SK-N-SH treated with all-trans-retinoic acid at 6 μM for 48 hours (cell line): ENCODE data around the gene MDC1.

ENCODE experiments used
- ATAC-seq: fragments of 200-7000 bp; cut with Tn5 transposase; 3 replicates; pipeline ENCODE4 v1.9.1; 2020; ENCODE audit warnings: mild to moderate bottlenecking, moderate library complexity
- ARNTL ChIP-seq: fragments of 450-650 bp; formaldehyde crosslinking; IDR thresholded peaks from 2 replicates; pipeline ENCODE4 v1.5.0; 2020; ENCODE audit warnings: low read depth, mild to moderate bottlenecking, moderate library complexity, borderline replicate concordance
- BACH2 ChIP-seq: fragments of 250-450 bp; sonication (Bioruptor Pico); IDR thresholded peaks from 2 replicates; pipeline ENCODE4 v1.9.0; 2021; ENCODE audit warnings: mild to moderate bottlenecking, borderline replicate concordance
- CREB5 ChIP-seq: fragments of 250-450 bp; sonication (Bioruptor Pico); IDR thresholded peaks from 2 replicates; pipeline ENCODE4 v1.5.1; 2020; ENCODE audit warnings: low read depth, mild to moderate bottlenecking, moderate library complexity
- CSDC2 ChIP-seq: fragments of 250-450 bp; sonication (Bioruptor Pico); IDR thresholded peaks from 2 replicates; pipeline ENCODE4 v1.5.0; 2020; ENCODE audit warnings: mild to moderate bottlenecking, moderate library complexity
- CSRNP3 ChIP-seq: fragments of 250-450 bp; sonication (Bioruptor Pico); IDR thresholded peaks from 2 replicates; pipeline ENCODE4 v1.5.1; 2021; ENCODE audit warnings: mild to moderate bottlenecking, moderate library complexity
- ESRRG ChIP-seq: fragments of 250-450 bp; sonication (Bioruptor Pico); IDR thresholded peaks from 2 replicates; pipeline ENCODE4 v1.6.1; 2021; ENCODE audit warnings: mild to moderate bottlenecking
- GLIS3 ChIP-seq: fragments of 250-450 bp; sonication (Bioruptor Pico); IDR thresholded peaks from 2 replicates; pipeline ENCODE4 v1.5.0; 2020; ENCODE audit warnings: mild to moderate bottlenecking, moderate library complexity
- OSR1 ChIP-seq: fragments of 250-450 bp; sonication (Bioruptor Pico); IDR thresholded peaks from 2 replicates; pipeline ENCODE4 v1.8.0; 2022; ENCODE audit warnings: moderate library complexity, mild to moderate bottlenecking, inconsistent platforms
- PATZ1 ChIP-seq: fragments of 250-450 bp; sonication (Bioruptor Pico); IDR thresholded peaks from 2 replicates; pipeline ENCODE4 v1.8.0; 2020; ENCODE audit warnings: mild to moderate bottlenecking, moderate library complexity, borderline replicate concordance
- POU6F1 ChIP-seq: fragments of 250-450 bp; sonication (Bioruptor Pico); IDR thresholded peaks from 2 replicates; pipeline ENCODE4 v1.8.0; 2021; ENCODE audit warnings: low read depth, mild to moderate bottlenecking, moderate library complexity, borderline replicate concordance
- PPARA ChIP-seq: fragments of 250-450 bp; sonication (Bioruptor Pico); IDR thresholded peaks from 2 replicates; pipeline ENCODE4 v1.5.0; 2020; ENCODE audit warnings: mild to moderate bottlenecking, borderline replicate concordance
- RARB ChIP-seq: fragments of 250-450 bp; sonication (Bioruptor Pico); IDR thresholded peaks from 2 replicates; pipeline ENCODE4 v1.8.0; 2021; ENCODE audit warnings: mild to moderate bottlenecking, moderate library complexity
- TSHZ2 ChIP-seq: fragments of 250-450 bp; sonication (Bioruptor Pico); IDR thresholded peaks from 2 replicates; pipeline ENCODE4 v1.5.0; 2020; ENCODE audit warnings: mild to moderate bottlenecking, moderate library complexity
- ZC3H10 ChIP-seq: fragments of 250-450 bp; sonication (Bioruptor Pico); IDR thresholded peaks from 2 replicates; pipeline ENCODE4 v1.5.1; 2021; ENCODE audit warnings: mild to moderate bottlenecking, moderate library complexity
- ZFP3 ChIP-seq: fragments of 250-450 bp; sonication (Bioruptor Pico); IDR thresholded peaks from 2 replicates; pipeline ENCODE4 v1.5.0; 2020; ENCODE audit warnings: mild to moderate bottlenecking, moderate library complexity
- ZFP30 ChIP-seq: fragments of 450-650 bp; formaldehyde crosslinking; IDR thresholded peaks from 2 replicates; pipeline ENCODE4 v1.5.0; 2022; ENCODE audit warnings: mild to moderate bottlenecking, moderate library complexity
- ZNF70 ChIP-seq: fragments of 450-650 bp; formaldehyde crosslinking; IDR thresholded peaks from 2 replicates; pipeline ENCODE4 v1.5.0; 2020; ENCODE audit warnings: mild to moderate bottlenecking, moderate library complexity
- ZNF8 ChIP-seq: fragments of 450-650 bp; formaldehyde crosslinking; IDR thresholded peaks from 2 replicates; pipeline ENCODE4 v1.5.0; 2020; ENCODE audit warnings: mild to moderate bottlenecking, moderate library complexity

Gene MDC1

GRCh38 chr6:30655743-30656094 is 61.4 kb downstream of the MDC1 start:
- no peak for ATAC-seq
- TF ChIP-seq CSDC2 (CRISPR knock-in tag) = no peak
- no peak for TF ChIP-seq RARB (CRISPR knock-in tag)
- TF ChIP-seq TSHZ2 (CRISPR knock-in tag) = no peak
- no peak for TF ChIP-seq BACH2 (CRISPR knock-in tag)
- no peak for TF ChIP-seq POU6F1 (CRISPR knock-in tag)
- TF ChIP-seq ZNF8 (CRISPR knock-in tag) = no peak
- no peak for TF ChIP-seq ZFP30 (CRISPR knock-in tag)
- no peak for TF ChIP-seq ZFP3
- no peak for TF ChIP-seq PPARA
- TF ChIP-seq OSR1 (CRISPR knock-in tag) = no peak
- TF ChIP-seq PATZ1 = no peak
- no peak for TF ChIP-seq CSRNP3 (CRISPR knock-in tag)
- TF ChIP-seq, all 23 proteins: peak for 0

- no peak for TF ChIP-seq ARNTL
- TF ChIP-seq POU6F1 (CRISPR knock-in tag) = no peak
- no peak for TF ChIP-seq GLIS3
- no peak for TF ChIP-seq ZFP30 (CRISPR knock-in tag)
- TF ChIP-seq PPARA = no peak
- TF ChIP-seq TSHZ2 (CRISPR knock-in tag) = no peak
- TF ChIP-seq BACH2 (CRISPR knock-in tag) = no peak
- no peak for TF ChIP-seq ZNF70 (CRISPR knock-in tag)
- TF ChIP-seq ZC3H10 = no peak
- no peak for TF ChIP-seq ZFP3
- TF ChIP-seq CREB5 (CRISPR knock-in tag) = no peak
- TF ChIP-seq CSRNP3 (CRISPR knock-in tag) = no peak
- no peak for TF ChIP-seq PATZ1
- no peak for TF ChIP-seq ESRRG
- no peak for TF ChIP-seq OSR1 (CRISPR knock-in tag)
- no peak for TF ChIP-seq CSDC2 (CRISPR knock-in tag)
- no peak for ATAC-seq
Observed at GRCh38 chr6:30654798-30655742, 62.0 kb downstream of the MDC1 start.
